IMR-90 (cell line): ENCODE measurements around the gene ADAMTS19. TPM values are rescaled to one million over a fixed set of nuclear protein-coding genes. Genes with fewer than 3 reads are reported as not detected.

Source experiments
- ATAC-seq: fragments of 200-7000 bp; cut with Tn5 transposase; 2 replicates; pipeline ENCODE4 v1.9.1; 2020; ENCODE audit warnings: low read depth, mild to moderate bottlenecking, moderate library complexity
- BruUV-seq: library from RNA; stranded (reverse); fragments of 400-500 nt; replicated peaks from 2 replicates; lab custom pipeline; 2021; lab: Mats Ljungman, UMichigan
- CTCF ChIA-PET: fragments of 300-600 bp; formaldehyde crosslinking; extraction: SDS; loops from one replicate; lab custom pipeline; 2021; ENCODE audit warnings: antibody characterized with exemption; lab: Yijun Ruan, JAX
- POLR2A ChIA-PET: fragments of 300-600 bp; sonication (Branson Sonifier 250); formaldehyde crosslinking; loops from one replicate; lab custom pipeline; 2022; ENCODE audit warnings: antibody characterized with exemption; ENCODE audit not compliant: unreplicated experiment; lab: Charles Lee
- DNase-seq: peaks from one replicate; pipeline ENCODE4 v3.0.0; 2013
- H2AFZ ChIP-seq: replicated peaks from 2 replicates; pipeline ENCODE3; 2013; ENCODE audit warnings: low read length, mild to moderate bottlenecking; ENCODE audit not compliant: poor library complexity
- H2AK5ac ChIP-seq: 2 replicates; pipeline ENCODE4 v1.6.1; 2013; ENCODE audit warnings: low read depth, low read length, inconsistent platforms
- H2AK9ac ChIP-seq: replicated peaks from 2 replicates; pipeline ENCODE3; 2013; ENCODE audit warnings: mild to moderate bottlenecking, low read depth, low read length, moderate library complexity; ENCODE audit not compliant: poor library complexity
- H2BK120ac ChIP-seq: 2 replicates; pipeline ENCODE4 v1.6.1; 2013; ENCODE audit warnings: low read depth, low read length, inconsistent platforms
- H2BK15ac ChIP-seq: 3 replicates; pipeline ENCODE4 v1.6.1; 2013; ENCODE audit warnings: low read depth, low read length, inconsistent platforms
- H2BK20ac ChIP-seq: 2 replicates; pipeline ENCODE4 v1.6.1; 2013; ENCODE audit warnings: low read depth, mild to moderate bottlenecking, inconsistent platforms, low read length, moderate library complexity
- H2BK5ac ChIP-seq: 2 replicates; pipeline ENCODE4 v1.6.1; 2013; ENCODE audit warnings: mild to moderate bottlenecking, low read depth, low read length, inconsistent platforms; ENCODE audit not compliant: poor library complexity, severe bottlenecking
- H3K14ac ChIP-seq: replicated peaks from 2 replicates; pipeline ENCODE4 v1.6.1; 2013; ENCODE audit warnings: low read depth, low read length, inconsistent platforms
- H3K18ac ChIP-seq: 2 replicates; pipeline ENCODE4 v1.6.1; 2013; ENCODE audit warnings: low read depth, low read length, control low read depth
- H3K23ac ChIP-seq: 2 replicates; pipeline ENCODE4 v1.6.1; 2013; ENCODE audit warnings: low read depth, low read length, inconsistent platforms
- H3K27ac ChIP-seq: 2 replicates; pipeline ENCODE4 v1.5.1; 2013; ENCODE audit warnings: mild to moderate bottlenecking, control low read depth, low read length; ENCODE audit not compliant: insufficient read depth
- H3K27me3 ChIP-seq: 2 replicates; pipeline ENCODE4 v1.6.1; 2013; ENCODE audit warnings: low read length; ENCODE audit not compliant: control insufficient read depth, insufficient read depth
- H3K36me3 ChIP-seq: 2 replicates; pipeline ENCODE4 v1.6.1; 2013; ENCODE audit warnings: low read length, mixed read lengths; ENCODE audit not compliant: control insufficient read depth, insufficient read depth
- H3K4ac ChIP-seq: 2 replicates; pipeline ENCODE4 v1.6.1; 2013; ENCODE audit warnings: low read depth, low read length, inconsistent platforms
- H3K4me1 ChIP-seq: 2 replicates; pipeline ENCODE4 v1.6.1; 2013; ENCODE audit warnings: low read length, mixed read lengths; ENCODE audit not compliant: control insufficient read depth, insufficient read depth
- H3K4me2 ChIP-seq: 2 replicates; pipeline ENCODE4 v1.6.1; 2013; ENCODE audit warnings: low read depth, mild to moderate bottlenecking, control low read depth, low read length, moderate library complexity
- H3K4me3 ChIP-seq: 2 replicates; pipeline ENCODE4 v1.5.1; 2013; ENCODE audit warnings: low read depth, mild to moderate bottlenecking, control low read depth, low read length, moderate library complexity; ENCODE audit not compliant: insufficient read depth
- H3K56ac ChIP-seq: 2 replicates; pipeline ENCODE4 v1.6.1; 2013; ENCODE audit warnings: low read length, inconsistent platforms; ENCODE audit not compliant: insufficient read depth; ENCODE audit errors: extremely low read depth
- H3K79me1 ChIP-seq, 2 experiments: 2 replicates each; pipeline ENCODE4 v1.6.1; 2013; ENCODE audit warnings: low read length in 2 of 2, inconsistent platforms in 1 of 2, low read depth in 1 of 2
- H3K9ac ChIP-seq: 2 replicates; pipeline ENCODE4 v1.6.1; 2013; ENCODE audit warnings: low read depth, low read length, control low read depth
- H3K9me1 ChIP-seq: 2 replicates; pipeline ENCODE4 v1.6.1; 2013; ENCODE audit warnings: low read length, inconsistent platforms; ENCODE audit not compliant: insufficient read depth
- H3K9me3 ChIP-seq: 2 replicates; pipeline ENCODE4 v1.6.1; 2013; ENCODE audit warnings: low read length; ENCODE audit not compliant: control insufficient read depth, insufficient read depth
- H4K20me1 ChIP-seq: 2 replicates; pipeline ENCODE4 v1.6.1; 2013; ENCODE audit warnings: low read length, inconsistent platforms; ENCODE audit not compliant: insufficient read depth
- H4K5ac ChIP-seq: 2 replicates; pipeline ENCODE4 v1.6.1; 2013; ENCODE audit warnings: mild to moderate bottlenecking, low read depth, low read length, control low read depth
- H4K8ac ChIP-seq, 2 experiments: 2 replicates each; pipeline ENCODE4 v1.6.1; 2013; ENCODE audit warnings: low read depth in 2 of 2, low read length in 2 of 2, control low read depth in 1 of 2, inconsistent platforms in 1 of 2
- H4K91ac ChIP-seq: 2 replicates; pipeline ENCODE4 v1.6.1; 2013; ENCODE audit warnings: low read depth, low read length, inconsistent platforms; ENCODE audit not compliant: insufficient read depth
- ELK1 ChIP-seq: fragments of 150-350 bp; IDR thresholded peaks from 2 replicates; pipeline ENCODE4 v1.6.1; 2016; ENCODE audit warnings: low read depth, mild to moderate bottlenecking, low read length, moderate library complexity, borderline replicate concordance
- MAZ ChIP-seq: IDR thresholded peaks from 2 replicates; pipeline ENCODE4 v1.6.1; 2012; ENCODE audit warnings: low read depth, mild to moderate bottlenecking, low read length, improper control_type of control experiment, moderate library complexity, borderline replicate concordance
- NFE2L2 ChIP-seq: fragments of 150-350 bp; IDR thresholded peaks from 2 replicates; pipeline ENCODE4 v1.6.1; 2016; ENCODE audit warnings: low read depth, mild to moderate bottlenecking, low read length
- RAD21 ChIP-seq: IDR thresholded peaks from 2 replicates; pipeline ENCODE4 v1.6.1; 2012; ENCODE audit warnings: low read length, improper control_type of control experiment
- RFX5 ChIP-seq: IDR thresholded peaks from 2 replicates; pipeline ENCODE4 v1.8.0; 2012; ENCODE audit warnings: low read depth, mild to moderate bottlenecking, low read length, moderate library complexity
- USF2 ChIP-seq: fragments of 150-350 bp; IDR thresholded peaks from 2 replicates; pipeline ENCODE4 v1.6.1; 2017; ENCODE audit warnings: mild to moderate bottlenecking, antibody characterized with exemption, low read length, low read depth
- WGBS, 2 experiments: methylation state at CpG; one replicate each; pipeline versions ENCODE4 v1.1.5 to v1.1.7; 2013; ENCODE audit warnings: missing lambda C conversion rate in 2 of 2; ENCODE audit not compliant: insufficient read length in 1 of 2; ENCODE audit errors: extremely low coverage in 2 of 2; 5-methylcytosine and 5-hydroxymethylcytosine counted together
- dilution Hi-C: fragments of 300-500 bp; cut with HindIII; formaldehyde crosslinking; loops from one replicate; pipeline ENCODE4 v1.14.3; 2018; ENCODE audit warnings: low sequenced_read_pairs; ENCODE audit not compliant: unreplicated experiment
- in situ Hi-C: fragments of 300-500 bp; cut with MboI; formaldehyde crosslinking; loops from 3 replicates; pipeline ENCODE4 v1.14.3; 2019; ENCODE audit warnings: low sequenced_read_pairs, inconsistent platforms, mixed read lengths
- intact Hi-C: fragments of 100-400 bp; cut with micrococcal nuclease; formaldehyde crosslinking; loops from 2 replicates; pipeline ENCODE4 v1.10.0; 2022
- polyA plus RNA-seq, 3 experiments: library from polyadenylated mRNA; depleted of rRNA; stranded (reverse); fragments of >200 nt; gene quantifications; 2 replicates each; pipeline ENCODE4 v1.2.3, GENCODE V29; 2012; ENCODE audit warnings: low replicate concordance in 1 of 3
- total RNA-seq: library from RNA; depleted of rRNA; stranded (reverse); fragments of >200 nt; gene quantifications from 2 replicates; pipeline ENCODE4 v1.2.3, GENCODE V29; 2012

The ADAMTS19 gene
- total and polyA plus RNA-seq, 2 of the 4 experiments (the other 2 are of a cell fraction), result under 0.01 to 0.17 TPM

- ChIA-PET CTCF (no interaction called here), POLR2A (no interaction called here)
- no TSS peak for BruUV-seq
- Histone ChIP-seq H3K18ac (no peak overlapping the region), H2AFZ (no peak overlapping the region), H2AK9ac (no peak overlapping the region), H4K8ac (no peak overlapping the region), H2BK15ac (no peak overlapping the region), H3K9ac (no peak overlapping the region), H3K4me3 (no peak overlapping the region), H3K4ac (no peak overlapping the region), H2AK5ac (no peak overlapping the region), H3K36me3 (no peaks in the 10 kb centered on the region), H3K27me3 (no peaks in the 10 kb centered on the region), H3K4me1 (no peaks in the 10 kb centered on the region), H3K27ac (no peak overlapping the region), H2BK20ac (no peak overlapping the region), H4K91ac (no peak overlapping the region), H3K14ac (no peak overlapping the region), H3K4me2 (no peak overlapping the region), H2BK5ac (no peak overlapping the region), H3K56ac (no peak overlapping the region), H3K23ac (no peak overlapping the region), H3K9me1 (no peaks in the 10 kb centered on the region), H2BK120ac (no peak overlapping the region), H3K79me1 (no peaks in the 10 kb centered on the region), H3K9me3 (no peaks in the 10 kb centered on the region), H4K5ac (no peak overlapping the region), H4K20me1 (no peaks in the 10 kb centered on the region)
- dilution Hi-C loops (no loop called here), in situ Hi-C loops (no loop called here), intact Hi-C loops (no loop called here)
- ATAC-seq (no peak), DNase-seq (no peak)
- WGBS, 2 experiments, result no CpG with 5 or more reads among the region's 1 CpG
- TF ChIP-seq ELK1 (no peak), MAZ (no peak), USF2 (no peak), RFX5 (no peak), RAD21 (no peak), NFE2L2 (no peak)
These were observed 157.1 kb downstream of the ADAMTS19 start for GRCh38 chr5:129617206-129617605.
